H9 (cell line): Measurements from ENCODE around the gene TBPL1. TPM values are rescaled to one million over a fixed set of nuclear protein-coding genes. Genes with fewer than 3 reads are reported as not detected.

Source experiments
- DNase-seq: peaks from one replicate; pipeline ENCODE4 v3.0.0-alpha.2; 2017
- H2AFZ ChIP-seq: one replicate; pipeline ENCODE4 v1.6.1; 2013; ENCODE audit warnings: mild to moderate bottlenecking, low read length, control low read depth, moderate library complexity
- H2AK5ac ChIP-seq: 2 replicates; pipeline ENCODE4 v1.6.1; 2013; ENCODE audit warnings: low read length, control low read depth, mixed read lengths; ENCODE audit not compliant: insufficient read length
- H2BK120ac ChIP-seq: one replicate; pipeline ENCODE4 v1.6.1; 2013; ENCODE audit warnings: low read depth, mild to moderate bottlenecking, low read length, control low read depth, inconsistent platforms; ENCODE audit not compliant: poor library complexity, severe bottlenecking
- H2BK12ac ChIP-seq: 2 replicates; pipeline ENCODE4 v1.6.1; 2013; ENCODE audit warnings: low read length, control low read depth, mixed read lengths, low read depth; ENCODE audit not compliant: insufficient read length
- H2BK15ac ChIP-seq: 2 replicates; pipeline ENCODE4 v1.6.1; 2013; ENCODE audit warnings: low read depth, low read length, control low read depth
- H2BK20ac ChIP-seq: one replicate; pipeline ENCODE4 v1.6.1; 2013; ENCODE audit warnings: low read depth, mild to moderate bottlenecking, low read length, control low read depth, inconsistent platforms; ENCODE audit not compliant: poor library complexity, severe bottlenecking
- H2BK5ac ChIP-seq: 2 replicates; pipeline ENCODE4 v1.6.1; 2013; ENCODE audit warnings: low read length, control low read depth, mixed read lengths; ENCODE audit not compliant: insufficient read length
- H3K14ac ChIP-seq: 2 replicates; pipeline ENCODE4 v1.6.1; 2013; ENCODE audit warnings: low read length, control low read depth; ENCODE audit not compliant: insufficient read depth
- H3K18ac ChIP-seq: 2 replicates; pipeline ENCODE4 v1.6.1; 2013; ENCODE audit warnings: low read depth, mild to moderate bottlenecking, mixed read lengths, low read length, control low read depth; ENCODE audit not compliant: insufficient read length
- H3K23ac ChIP-seq: 2 replicates; pipeline ENCODE4 v1.6.1; 2013; ENCODE audit warnings: low read length, control low read depth, mixed read lengths, low read depth; ENCODE audit not compliant: insufficient read length
- H3K23me2 ChIP-seq: 2 replicates; pipeline ENCODE4 v1.6.1; 2013; ENCODE audit warnings: low read depth, mild to moderate bottlenecking, mixed read lengths, low read length, control low read depth; ENCODE audit not compliant: insufficient read length, poor library complexity, severe bottlenecking
- H3K27ac ChIP-seq: 2 replicates; pipeline ENCODE4 v1.5.1; 2013; ENCODE audit warnings: low read length, control low read depth, mixed read lengths, low read depth; ENCODE audit not compliant: insufficient read length
- H3K27me3 ChIP-seq: 2 replicates; pipeline ENCODE4 v1.6.1; 2013; ENCODE audit warnings: low read length, control low read depth, inconsistent platforms; ENCODE audit not compliant: insufficient read depth
- H3K4ac ChIP-seq: 2 replicates; pipeline ENCODE4 v1.6.1; 2013; ENCODE audit warnings: low read depth, mild to moderate bottlenecking, control low read depth, inconsistent platforms, low read length, moderate library complexity
- H3K4me1 ChIP-seq: 2 replicates; pipeline ENCODE4 v1.6.1; 2013; ENCODE audit warnings: low read length, control low read depth, inconsistent platforms; ENCODE audit not compliant: insufficient read depth
- H3K4me2 ChIP-seq: 2 replicates; pipeline ENCODE4 v1.6.1; 2013; ENCODE audit warnings: low read length, control low read depth, mixed read lengths; ENCODE audit not compliant: insufficient read length, insufficient read depth
- H3K56ac ChIP-seq: 2 replicates; pipeline ENCODE4 v1.6.1; 2013; ENCODE audit warnings: low read depth, mild to moderate bottlenecking, mixed read lengths, low read length, control low read depth; ENCODE audit not compliant: insufficient read length
- H3K79me1 ChIP-seq: 2 replicates; pipeline ENCODE4 v1.6.1; 2013; ENCODE audit warnings: low read depth, mild to moderate bottlenecking, moderate library complexity, low read length, control low read depth, inconsistent platforms; ENCODE audit not compliant: insufficient read depth, poor library complexity, severe bottlenecking
- H3K79me2 ChIP-seq: 2 replicates; pipeline ENCODE4 v1.6.1; 2013; ENCODE audit warnings: low read length, control low read depth, inconsistent platforms; ENCODE audit not compliant: insufficient read depth
- H3K9ac ChIP-seq: 2 replicates; pipeline ENCODE4 v1.6.1; 2013; ENCODE audit warnings: low read length, control low read depth, mixed read lengths; ENCODE audit not compliant: insufficient read length; ENCODE audit errors: extremely low read depth
- H3K9me3 ChIP-seq: one replicate; pipeline ENCODE4 v1.6.1; 2013; ENCODE audit warnings: low read depth, low read length, inconsistent platforms; ENCODE audit not compliant: control insufficient read depth
- H3T11ph ChIP-seq: one replicate; pipeline ENCODE4 v1.6.1; 2013; ENCODE audit warnings: mild to moderate bottlenecking, low read length, control low read depth, inconsistent platforms
- H4K20me1 ChIP-seq: one replicate; pipeline ENCODE4 v1.6.1; 2013; ENCODE audit not compliant: control insufficient read depth, insufficient read length, insufficient read depth
- H4K5ac ChIP-seq: 2 replicates; pipeline ENCODE4 v1.6.1; 2013; ENCODE audit warnings: low read depth, mild to moderate bottlenecking, mixed read lengths, low read length, control low read depth; ENCODE audit not compliant: insufficient read length
- H4K8ac ChIP-seq: replicated peaks from 2 replicates; pipeline ENCODE4 v1.6.1; 2013; ENCODE audit warnings: low read length, control low read depth, mixed read lengths, low read depth; ENCODE audit not compliant: insufficient read length
- H4K91ac ChIP-seq: 2 replicates; pipeline ENCODE4 v1.6.1; 2013; ENCODE audit warnings: low read depth, mild to moderate bottlenecking, moderate library complexity, mixed read lengths, low read length, control low read depth; ENCODE audit not compliant: insufficient read length
- H3K27ac Mint-ChIP-seq, 3 experiments: 2 replicates in 2 of 3; 3 replicates in 1 of 3; pipeline ENCODE4 v1.8.0; 2020 to 2021; ENCODE audit warnings: mixed read lengths in 3 of 3, mild to moderate bottlenecking in 1 of 3, moderate library complexity in 1 of 3
- H3K27me3 Mint-ChIP-seq: 2 replicates; pipeline ENCODE4 v1.8.0; 2021; ENCODE audit warnings: low read depth, mild to moderate bottlenecking, moderate library complexity, mixed read lengths
- H3K36me3 Mint-ChIP-seq, 3 experiments: 2 replicates in 2 of 3; 3 replicates in 1 of 3; pipeline ENCODE4 v1.8.0; 2020 to 2021; ENCODE audit warnings: low read depth in 3 of 3, mixed read lengths in 3 of 3; ENCODE audit not compliant: insufficient read depth in 1 of 3
- H3K4me1 Mint-ChIP-seq, 2 experiments: 2 replicates each; pipeline ENCODE4 v1.8.0; 2020; ENCODE audit warnings: mixed read lengths in 2 of 2
- H3K4me3 Mint-ChIP-seq, 2 experiments: 2 replicates in 1 of 2; 3 replicates in 1 of 2; pipeline ENCODE4 v1.8.0; 2020 to 2021; ENCODE audit warnings: mild to moderate bottlenecking in 2 of 2, mixed read lengths in 2 of 2, moderate library complexity in 1 of 2
- H3K9me3 Mint-ChIP-seq, 2 experiments: 2 replicates in 1 of 2; 3 replicates in 1 of 2; pipeline ENCODE4 v1.8.0; 2020; ENCODE audit warnings: mild to moderate bottlenecking in 2 of 2, mixed read lengths in 2 of 2, moderate library complexity in 1 of 2
- CTCF ChIP-seq: fragments of 200-600 bp; sonication (generic); conservative IDR thresholded peaks from 3 replicates; pipeline ENCODE4 v1.8.0; 2021; ENCODE audit warnings: antibody characterized with exemption, mild to moderate bottlenecking
- WGBS: extraction: QIAGEN DNeasy Blood & Tissue Kit; methylation state at CpG from one replicate; pipeline ENCODE4 v1.1.7; 2013; ENCODE audit warnings: missing lambda C conversion rate, low lambda C conversion rate, mixed read lengths; ENCODE audit not compliant: insufficient read length; ENCODE audit errors: extremely low coverage; 5-methylcytosine and 5-hydroxymethylcytosine counted together
- total RNA-seq: library from RNA; stranded (reverse); gene quantifications from 2 replicates; pipeline ENCODE4 v1.2.1, GENCODE V29; 2021

Gene TBPL1
- total RNA-seq, 1 experiment from 2014 or later: 49.7 TPM

DNA sequence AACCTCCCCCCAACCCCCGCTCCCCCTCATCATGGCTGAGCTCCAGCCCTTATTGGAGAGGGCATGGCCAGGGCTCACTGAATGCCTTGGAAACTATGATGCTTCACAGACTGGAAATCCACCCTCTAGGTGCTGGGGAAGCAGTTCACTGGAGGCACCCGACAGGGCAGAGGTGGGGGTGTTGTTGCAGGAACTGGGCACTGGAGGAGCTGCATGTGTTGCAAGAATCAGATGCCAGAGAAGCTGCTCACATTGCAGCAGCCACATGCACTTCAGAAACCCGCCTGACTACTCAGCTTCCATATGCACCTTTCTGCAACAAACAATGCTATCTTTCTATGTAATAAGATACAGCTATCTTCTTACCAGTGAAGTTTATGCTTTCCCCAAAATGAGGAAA, 7.9 kb upstream of the TBPL1 start:
- peak; percentile 47 for DNase-seq

More for the DNA sequence above, 7.9 kb upstream of the TBPL1 start:
- Histone ChIP-seq H3K18ac (no peak overlapping the region), H2BK5ac (no peak overlapping the region), H4K91ac (no peak overlapping the region), H2BK15ac (no peak overlapping the region), H3T11ph (no peak overlapping the region), H2BK120ac (no peak overlapping the region), H3K79me2 (no peaks in the 10 kb centered on the region), H4K5ac (no peak overlapping the region), H3K56ac (no peak overlapping the region), H4K8ac (no peak overlapping the region), H3K23me2 (no peaks in the 10 kb centered on the region), H3K4ac (no peak overlapping the region), H2BK12ac (no peak overlapping the region), H3K27ac (no peak overlapping the region), H3K27me3 (no peaks in the 10 kb centered on the region), H3K14ac (no peak overlapping the region), H3K4me2 (no peak overlapping the region), H3K9me3 (no peaks in the 10 kb centered on the region), H4K20me1 (no peaks in the 10 kb centered on the region), H2AFZ (no peak overlapping the region), H3K79me1 (no peaks in the 10 kb centered on the region), H3K23ac (no peak overlapping the region), H3K4me1 (no peaks in the 10 kb centered on the region; the same call in 1 of the 2 replicates), H2AK5ac (no peak overlapping the region), H3K9ac (no peak overlapping the region), H2BK20ac (no peak overlapping the region)
- no CpG with 5 or more reads among the region's 3 CpGs for WGBS
- H3K9me3 Mint-ChIP-seq: no peaks in the 10 kb centered on the region
- H3K27ac Mint-ChIP-seq: no peak overlapping the region
- H3K4me3 Mint-ChIP-seq: no peak overlapping the region
- H3K27me3 Mint-ChIP-seq: peaks cover 14% of the 10 kb centered on the region
- TF ChIP-seq CTCF: no peak
- H3K4me1 Mint-ChIP-seq: peaks cover 0 to 5% of the 10 kb centered on the region in 2 experiments; a peak in 3 of 4 replicates
- no peaks in the 10 kb centered on the region for H3K36me3 Mint-ChIP-seq
